Medulla oblongata (tissue), 1 donor: ENCODE results near the gene GAK.

Experiments
- DNase-seq: peaks from one replicate; pipeline ENCODE4 v3.0.0-alpha.2; 2015; ENCODE audit errors: extremely low spot score

Gene GAK

GRCh38 chr4:907691-908425 lies 24.3 kb downstream of the GAK start:
- no peak for DNase-seq

GRCh38 chr4:907103-907400 lies 25.1 kb downstream of the GAK start:
- no peak for DNase-seq

GRCh38 chr4:906339-907102 lies 25.6 kb downstream of the GAK start:
- no peak for DNase-seq

- DNase-seq: no peak
Observed at GRCh38 chr4:905485-906338, 26.4 kb downstream of the GAK start.

DNA sequence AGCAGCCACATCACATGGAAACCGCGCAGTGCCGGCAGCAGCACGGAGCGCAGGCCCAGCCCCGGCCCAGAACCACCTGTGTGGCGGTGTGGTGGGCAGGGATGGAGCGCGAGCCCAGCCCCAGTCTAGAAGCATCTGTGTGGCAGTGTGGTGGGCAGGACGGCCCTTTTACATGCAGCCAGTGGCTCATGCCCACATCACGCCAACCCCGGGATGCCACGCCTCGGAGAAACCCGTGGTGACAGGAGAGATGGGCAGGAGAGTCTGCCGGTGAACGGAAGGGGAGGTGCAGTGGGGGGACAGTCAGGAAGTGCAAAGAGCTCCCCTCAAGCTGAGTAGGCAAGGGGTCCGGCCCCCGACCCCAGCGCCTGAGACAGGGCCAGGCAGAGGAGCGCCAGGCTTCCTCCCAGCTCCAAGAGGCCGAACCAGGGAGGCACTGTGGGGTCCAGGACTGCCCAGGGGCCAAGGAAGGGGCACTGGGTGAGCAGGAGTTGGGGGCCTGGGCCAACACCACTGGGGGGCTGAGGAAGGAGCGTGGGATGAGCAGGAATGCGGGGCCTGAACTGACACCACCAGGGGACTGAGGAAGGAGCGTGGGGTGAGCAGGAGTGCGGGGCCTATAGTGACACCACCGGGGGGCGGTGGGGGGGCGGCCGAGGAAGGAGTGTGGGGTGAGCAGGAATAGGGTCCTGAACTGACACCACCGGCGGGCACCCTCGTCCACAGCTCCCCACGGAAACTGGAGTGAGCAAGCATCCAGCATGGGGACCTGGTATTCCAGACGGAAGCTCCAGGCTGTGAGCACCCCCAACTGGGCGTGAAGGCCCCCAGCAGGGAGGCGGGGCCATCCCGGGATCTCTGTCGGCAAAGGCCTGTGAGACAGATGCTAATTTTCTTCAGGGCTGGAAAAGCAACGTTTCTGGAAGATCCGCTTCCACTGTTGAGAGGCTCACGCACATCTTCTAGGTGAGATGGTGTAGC lies 28.8 kb downstream of the GAK start:
- no peak for DNase-seq

DNA sequence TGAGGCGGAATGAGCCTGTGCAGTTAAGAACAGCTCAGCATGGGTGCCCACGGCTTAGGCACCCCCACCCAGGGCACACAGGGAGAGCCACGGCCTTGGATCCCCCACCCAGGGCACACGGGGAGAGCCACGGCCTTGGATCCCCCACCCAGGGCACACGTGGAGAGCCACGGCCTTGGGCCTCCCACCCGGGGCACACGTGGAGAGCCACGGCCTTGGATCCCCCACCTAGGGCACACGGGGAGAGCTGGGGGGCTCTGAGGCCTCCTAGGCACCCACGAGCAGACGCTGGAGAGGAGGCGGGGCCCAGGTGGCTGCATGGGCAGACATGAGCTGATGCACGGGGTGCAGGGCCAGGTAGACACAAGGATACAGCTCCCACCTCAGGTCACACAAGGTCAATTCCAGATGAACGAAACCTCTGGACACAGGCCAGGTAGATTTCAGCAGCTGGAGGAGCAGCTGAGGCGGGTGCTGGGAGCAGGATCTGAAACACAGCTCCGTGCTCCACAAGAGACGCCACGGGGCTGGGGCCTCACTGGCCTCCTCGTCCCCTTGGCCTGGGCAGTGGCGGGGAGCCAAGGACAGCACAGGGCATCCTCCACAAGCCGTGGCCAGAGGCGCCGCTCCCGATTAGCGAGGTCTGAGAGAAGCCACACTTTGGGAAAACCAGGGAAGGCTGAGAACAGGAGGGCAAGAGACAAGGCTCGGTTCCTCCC lies 30.8 kb downstream of the GAK start:
- DNase-seq: no peak

GRCh38 chr4:900721-901120 lies 31.4 kb downstream of the GAK start:
- DNase-seq: no peak

- no peak for DNase-seq
Observed at GRCh38 chr4:900073-900472, 32.0 kb downstream of the GAK start.

DNA sequence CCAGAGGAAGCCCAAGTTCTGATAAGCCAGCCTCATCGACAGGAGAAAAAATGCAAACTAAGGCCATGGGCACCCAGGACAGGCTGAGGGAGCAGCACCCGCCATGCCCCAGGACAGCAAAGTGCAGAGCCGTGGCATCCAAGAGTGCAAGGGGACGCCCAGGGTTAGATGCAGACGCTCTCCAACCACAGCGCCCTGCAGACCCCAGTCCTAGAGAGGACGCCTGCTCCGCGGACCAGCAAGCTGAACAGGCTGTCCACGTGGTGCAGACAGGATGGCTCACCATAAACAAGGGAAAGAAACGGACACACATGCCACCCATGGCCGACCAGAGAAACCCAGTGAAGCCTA lies 32.6 kb downstream of the GAK start:
- no peak for DNase-seq

- peak; percentile 25 for DNase-seq
Observed at GRCh38 chr4:898869-899555, 33.1 kb downstream of the GAK start.

GRCh38 chr4:898123-898522 lies 34.0 kb downstream of the GAK start:
- DNase-seq: no peak

DNA sequence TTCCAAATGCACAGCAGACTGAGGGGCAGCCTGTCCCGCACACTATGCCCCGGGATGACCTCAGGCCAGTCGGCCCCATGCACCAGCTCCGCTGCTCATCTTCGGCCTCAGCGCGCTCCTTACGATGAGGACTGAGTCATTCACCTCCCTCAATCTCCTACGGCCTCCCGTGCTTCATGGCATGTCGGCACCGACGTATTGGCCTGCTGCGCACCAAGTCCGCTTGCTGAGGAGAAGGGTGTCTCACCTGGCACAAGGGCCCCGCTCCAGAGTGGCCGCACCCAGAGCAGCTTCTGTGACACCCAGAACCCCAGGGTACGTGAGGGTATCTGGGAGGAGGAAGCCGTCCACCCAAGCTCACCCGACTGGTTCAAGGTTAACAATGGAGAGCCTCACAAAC lies 35.5 kb downstream of the GAK start:
- DNase-seq: no peak

GRCh38 chr4:896216-896615 lies 35.9 kb downstream of the GAK start:
- no peak for DNase-seq

DNA sequence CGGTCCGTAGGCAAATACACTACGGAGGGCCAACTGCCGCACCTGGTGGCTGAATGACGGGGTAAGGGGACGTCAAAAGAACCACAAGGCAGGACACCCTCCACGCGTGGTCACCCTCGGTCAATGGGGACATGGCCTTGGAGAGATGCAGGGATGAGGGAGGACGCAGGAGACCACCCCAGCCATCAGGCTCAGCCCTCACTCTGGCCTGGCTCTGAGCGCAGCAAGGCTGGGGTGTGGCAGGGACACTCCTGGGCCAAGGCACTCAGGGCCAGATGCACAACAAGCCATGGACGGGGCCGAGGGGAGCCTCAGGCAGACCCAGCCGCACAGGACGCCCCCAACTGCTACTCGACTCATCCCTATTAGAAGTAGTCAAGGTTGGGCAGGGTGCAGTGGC lies 36.5 kb downstream of the GAK start:
- DNase-seq: no peak

GRCh38 chr4:893995-894705 lies 38.0 kb downstream of the GAK start:
- no peak for DNase-seq

DNA sequence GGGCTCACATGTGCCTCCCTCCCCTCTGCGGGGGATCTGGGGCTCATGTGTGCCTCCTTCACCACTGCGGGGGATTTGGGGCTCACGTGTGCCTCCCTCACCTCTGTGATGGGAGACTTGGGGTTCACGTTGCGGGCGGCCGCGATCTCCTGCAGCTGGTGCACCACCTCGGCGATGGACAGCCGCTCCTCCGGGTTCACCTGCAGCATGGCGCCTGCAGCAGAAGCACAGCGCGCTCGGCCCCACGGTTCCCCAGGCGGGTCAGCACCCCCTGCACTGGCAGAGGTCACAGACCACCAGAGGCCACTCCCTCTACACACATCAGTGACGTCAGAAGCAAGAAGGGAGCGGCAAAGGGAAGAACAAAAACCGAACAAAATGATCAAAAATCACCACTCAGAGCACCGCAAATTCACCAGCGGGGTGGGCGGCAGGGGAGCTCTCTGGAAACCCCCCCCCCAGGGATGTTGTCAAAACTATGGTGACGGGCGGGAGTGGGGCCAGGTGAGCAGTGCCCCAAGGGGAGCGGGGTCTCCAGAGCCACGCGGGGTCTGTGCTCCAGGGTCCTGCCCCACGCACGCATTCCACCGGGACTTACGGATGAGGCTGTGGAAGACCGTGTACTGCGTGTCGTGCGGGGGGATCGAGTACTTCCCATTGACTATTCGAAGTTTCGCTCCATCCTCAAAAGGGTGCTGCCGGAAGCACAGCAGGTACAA lies 38.7 kb downstream of the GAK start:
- no peak for DNase-seq

DNA sequence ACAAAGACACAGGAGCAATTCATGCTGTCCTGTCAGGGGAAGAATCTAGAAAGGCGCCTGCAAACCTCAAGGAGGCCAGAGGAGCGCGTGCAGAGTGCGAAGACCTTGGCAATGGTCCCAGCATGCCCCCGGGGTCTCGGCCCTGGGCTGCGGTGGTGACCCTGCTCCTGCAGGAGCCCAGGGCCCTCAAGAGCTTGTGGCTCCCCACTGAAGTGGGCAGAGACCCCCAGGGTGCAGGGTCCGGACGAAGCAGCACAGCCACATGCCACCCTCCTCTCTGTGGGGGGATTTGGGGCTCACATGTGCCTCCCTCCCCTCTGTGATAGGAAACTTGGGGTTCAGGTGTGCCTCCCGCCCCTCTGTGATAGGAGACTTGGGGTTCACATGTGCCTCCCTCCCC lies 39.3 kb downstream of the GAK start:
- no peak for DNase-seq

DNA sequence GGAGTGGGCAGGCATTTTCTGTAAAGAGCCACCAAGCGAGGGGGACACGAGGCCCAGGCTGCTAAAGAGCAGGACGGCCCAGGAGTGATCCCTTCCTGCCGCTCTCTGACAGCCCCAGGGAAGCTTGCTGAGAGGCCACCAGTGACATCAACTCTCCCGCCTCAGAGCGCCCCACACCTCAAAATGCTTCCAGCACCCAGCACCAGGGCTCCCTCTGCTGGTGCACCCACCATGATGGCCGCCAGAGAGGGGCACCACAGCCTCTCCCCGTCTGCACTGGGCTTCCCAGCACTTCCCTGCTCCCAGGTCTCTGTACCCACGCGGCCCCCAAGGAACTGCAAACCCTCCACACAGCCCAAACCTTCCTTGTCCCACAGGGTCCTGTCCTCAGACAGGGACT lies 40.4 kb downstream of the GAK start:
- DNase-seq: no peak
